ENCODE data around the gene GPC6.
"Not testable (repeated sequence)": the region's sequence is repeated elsewhere in the genome, so short reads cannot be mapped to it uniquely, and the experiment has no call there.

The GPC6 gene

GRCh38 chr13:93446238-93446637 lies 219.6 kb downstream of the GPC6 start:
- no peak for DNase-seq
- no peak for ATAC-seq
- H3K4me3 Mint-ChIP-seq: no peak overlapping the region
- no peaks in the 10 kb centered on the region for H3K4me1 Mint-ChIP-seq
- no peak overlapping the region for H3K27ac Mint-ChIP-seq
- peaks cover 8% of the 10 kb centered on the region for H3K27me3 Mint-ChIP-seq
- H3K9me3 Mint-ChIP-seq: peaks cover 0 to 5% of the 10 kb centered on the region in 2 donors

- Mint-ChIP-seq H3K4me1 (no peaks in the 10 kb centered on the region), H3K9me3 (peaks cover 0 to 8% of the 10 kb centered on the region in 2 donors), H3K27ac (no peak overlapping the region), H3K27me3 (peaks cover 8% of the 10 kb centered on the region), H3K4me3 (no peak overlapping the region)
- ATAC-seq (no peak), DNase-seq (no peak)
Measured at GRCh38 chr13:93450191-93450621, 223.6 kb downstream of the GPC6 start.

- ATAC-seq (no peak), DNase-seq (no peak)
- Mint-ChIP-seq H3K4me1 (no peaks in the 10 kb centered on the region), H3K27me3 (peaks cover 8% of the 10 kb centered on the region), H3K27ac (no peak overlapping the region), H3K4me3 (no peak overlapping the region), H3K9me3 (peaks cover 0 to 8% of the 10 kb centered on the region in 2 donors)
Measured at GRCh38 chr13:93450761-93451160, 224.2 kb downstream of the GPC6 start.

- H3K27me3 Mint-ChIP-seq, ATAC-seq, H3K27ac Mint-ChIP-seq, H3K4me1 Mint-ChIP-seq, DNase-seq, H3K4me3 Mint-ChIP-seq: not testable (repeated sequence)
- H3K9me3 Mint-ChIP-seq: peaks cover 0 to 15% of the 10 kb centered on the region in 2 donors
Measured at GRCh38 chr13:93454676-93455235, 228.1 kb downstream of the GPC6 start.

GRCh38 chr13:93455861-93456260 lies 229.3 kb downstream of the GPC6 start:
- ATAC-seq (no peak), DNase-seq (no peak)
- Mint-ChIP-seq H3K27ac (no peak overlapping the region), H3K9me3 (peaks cover 0 to 15% of the 10 kb centered on the region in 2 donors), H3K4me3 (no peak overlapping the region), H3K4me1 (no peaks in the 10 kb centered on the region), H3K27me3 (peaks cover 4% of the 10 kb centered on the region)

- Mint-ChIP-seq H3K4me3 (no peak overlapping the region), H3K9me3 (peaks cover 0 to 7% of the 10 kb centered on the region in 2 donors), H3K27ac (no peak overlapping the region), H3K4me1 (no peaks in the 10 kb centered on the region), H3K27me3 (no peaks in the 10 kb centered on the region)
- DNase-seq (no peak), ATAC-seq (no peak)
Measured at GRCh38 chr13:93460005-93460404, 233.4 kb downstream of the GPC6 start.

- Mint-ChIP-seq H3K27ac (no peak overlapping the region), H3K27me3 (no peaks in the 10 kb centered on the region), H3K9me3 (peaks cover 0 to 1% of the 10 kb centered on the region in 2 donors), H3K4me3 (no peak overlapping the region), H3K4me1 (no peaks in the 10 kb centered on the region)
- no peak for ATAC-seq
- no peak for DNase-seq
Measured at GRCh38 chr13:93462151-93462550, 235.5 kb downstream of the GPC6 start.

- Mint-ChIP-seq H3K9me3 (no peaks in the 10 kb centered on the region), H3K4me3 (no peak overlapping the region), H3K27me3 (no peaks in the 10 kb centered on the region), H3K4me1 (no peaks in the 10 kb centered on the region), H3K27ac (no peak overlapping the region)
- DNase-seq (no peak), ATAC-seq (no peak)
Measured at GRCh38 chr13:93466502-93467036, 240.0 kb downstream of the GPC6 start.

- H3K27ac Mint-ChIP-seq: no peak overlapping the region
- H3K9me3 Mint-ChIP-seq: peaks cover 0 to 4% of the 10 kb centered on the region in 2 donors
- H3K27me3 Mint-ChIP-seq: no peaks in the 10 kb centered on the region
- no peaks in the 10 kb centered on the region for H3K4me1 Mint-ChIP-seq
- H3K4me3 Mint-ChIP-seq: no peak overlapping the region
- ATAC-seq (no peak), DNase-seq (no peak)
Measured at GRCh38 chr13:93467175-93467574, 240.6 kb downstream of the GPC6 start.

GRCh38 chr13:93468433-93468832 lies 241.8 kb downstream of the GPC6 start:
- no peak for ATAC-seq
- peaks cover 0 to 8% of the 10 kb centered on the region in 2 donors for H3K9me3 Mint-ChIP-seq
- H3K27ac Mint-ChIP-seq: no peak overlapping the region
- H3K4me3 Mint-ChIP-seq: no peak overlapping the region
- DNase-seq: no peak
- no peaks in the 10 kb centered on the region for H3K27me3 Mint-ChIP-seq
- H3K4me1 Mint-ChIP-seq: no peaks in the 10 kb centered on the region

GRCh38 chr13:93472296-93472695 lies 245.7 kb downstream of the GPC6 start:
- no peaks in the 10 kb centered on the region for H3K27me3 Mint-ChIP-seq
- peaks cover 0 to 14% of the 10 kb centered on the region in 2 donors for H3K9me3 Mint-ChIP-seq
- ATAC-seq: no peak
- no peak overlapping the region for H3K27ac Mint-ChIP-seq
- H3K4me1 Mint-ChIP-seq: no peaks in the 10 kb centered on the region
- H3K4me3 Mint-ChIP-seq: no peak overlapping the region
- no peak for DNase-seq

GRCh38 chr13:93472814-93473296 lies 246.2 kb downstream of the GPC6 start:
- Mint-ChIP-seq H3K9me3 (peaks cover 0 to 14% of the 10 kb centered on the region in 2 donors), H3K4me1 (no peaks in the 10 kb centered on the region), H3K27me3 (no peaks in the 10 kb centered on the region), H3K4me3 (no peak overlapping the region), H3K27ac (no peak overlapping the region)
- ATAC-seq: no peak
- DNase-seq: no peak

- no peak overlapping the region for H3K27ac Mint-ChIP-seq
- no peaks in the 10 kb centered on the region for H3K4me1 Mint-ChIP-seq
- DNase-seq (no peak), ATAC-seq (no peak)
- H3K4me3 Mint-ChIP-seq: no peak overlapping the region
- no peaks in the 10 kb centered on the region for H3K27me3 Mint-ChIP-seq
- H3K9me3 Mint-ChIP-seq: peaks cover 0 to 14% of the 10 kb centered on the region in 2 donors
Measured at GRCh38 chr13:93473441-93474270, 247.0 kb downstream of the GPC6 start.

- Mint-ChIP-seq H3K27ac (no peak overlapping the region), H3K4me1 (no peaks in the 10 kb centered on the region), H3K9me3 (peaks cover 0 to 14% of the 10 kb centered on the region in 2 donors), H3K4me3 (no peak overlapping the region), H3K27me3 (no peaks in the 10 kb centered on the region)
- no peak for DNase-seq
- ATAC-seq: no peak
Measured at GRCh38 chr13:93476175-93476574, 249.6 kb downstream of the GPC6 start.

- H3K27me3 Mint-ChIP-seq: no peaks in the 10 kb centered on the region
- no peak for DNase-seq
Measured at GRCh38 chr13:93477238-93477637, 250.6 kb downstream of the GPC6 start.

GRCh38 chr13:93480553-93481106 lies 254.0 kb downstream of the GPC6 start:
- H3K27ac Mint-ChIP-seq: no peak overlapping the region
- DNase-seq (no peak), ATAC-seq (no peak)
- H3K9me3 Mint-ChIP-seq: peaks cover 0 to under 1% of the 10 kb centered on the region in 2 donors
- H3K4me1 Mint-ChIP-seq: no peaks in the 10 kb centered on the region
- H3K27me3 Mint-ChIP-seq: no peaks in the 10 kb centered on the region
- H3K4me3 Mint-ChIP-seq: no peak overlapping the region

More at GRCh38 chr13:93477238-93477637, 250.6 kb downstream of the GPC6 start:
- Mint-ChIP-seq H3K27ac (no peak overlapping the region), H3K9me3 (peaks cover 0 to 9% of the 10 kb centered on the region in 2 donors), H3K4me3 (no peak overlapping the region), H3K4me1 (no peaks in the 10 kb centered on the region)
- ATAC-seq: no peak

All from stimulated activated naive CD8-positive, alpha-beta T cell treated with anti-CD3 and anti-CD28 coated beads, Interleukin-15, amount 100 ng/mL, for 72 hours (primary cell).